WTC11 (cell line): ENCODE data around the gene BIRC5.

Experiments used
- CTCF ChIP-seq: fragments of 200-600 bp; IDR thresholded peaks from 2 replicates; pipeline ENCODE4 v1.8.0; 2022; ENCODE audit warnings: antibody characterized with exemption
- EMX1 ChIP-seq: fragments of 250-450 bp; sonication (Bioruptor Pico); IDR thresholded peaks from 2 replicates; pipeline ENCODE4 v1.8.0; 2021; ENCODE audit warnings: mild to moderate bottlenecking
- KAT7 ChIP-seq: sonication (generic); formaldehyde crosslinking; IDR thresholded peaks from 2 replicates; pipeline ENCODE4 v1.8.1; 2023; ENCODE audit warnings: missing genetic modification reagents, mild to moderate bottlenecking, borderline replicate concordance
- NR1H2 ChIP-seq: sonication (generic); formaldehyde crosslinking; IDR thresholded peaks from 2 replicates; pipeline ENCODE4 v1.9.0; 2021; ENCODE audit warnings: mild to moderate bottlenecking, moderate library complexity, missing genetic modification reagents
- RELA ChIP-seq: sonication (generic); formaldehyde crosslinking; IDR thresholded peaks from 2 replicates; pipeline ENCODE4 v1.8.1; 2022; ENCODE audit warnings: missing genetic modification reagents, mild to moderate bottlenecking, borderline replicate concordance
- SMAD3 ChIP-seq: sonication (generic); formaldehyde crosslinking; IDR thresholded peaks from 2 replicates; pipeline ENCODE4 v1.8.0; 2022; ENCODE audit warnings: missing genetic modification reagents, mild to moderate bottlenecking, borderline replicate concordance
- SMAD4 ChIP-seq: sonication (generic); formaldehyde crosslinking; IDR thresholded peaks from 2 replicates; pipeline ENCODE4 v1.8.0; 2022; ENCODE audit warnings: mild to moderate bottlenecking, missing genetic modification reagents
- TEAD4 ChIP-seq: sonication (generic); formaldehyde crosslinking; IDR thresholded peaks from 2 replicates; pipeline ENCODE4 v1.8.0; 2022; ENCODE audit warnings: mild to moderate bottlenecking, missing genetic modification reagents
- USF1 ChIP-seq: sonication (generic); formaldehyde crosslinking; IDR thresholded peaks from 2 replicates; pipeline ENCODE4 v1.8.0; 2022; ENCODE audit warnings: mild to moderate bottlenecking, missing genetic modification reagents
- ZNF512 ChIP-seq: sonication (generic); formaldehyde crosslinking; IDR thresholded peaks from 2 replicates; pipeline ENCODE4 v1.8.1; 2022; ENCODE audit warnings: missing genetic modification reagents, borderline replicate concordance
- ZNF671 ChIP-seq: fragments of 250-450 bp; sonication (Bioruptor Pico); IDR thresholded peaks from 2 replicates; pipeline ENCODE4 v1.8.0; 2021; ENCODE audit warnings: mild to moderate bottlenecking

GRCh38 chr17:78175643-78175981, 38.4 kb upstream of the BIRC5 start:
- no peak for TF ChIP-seq KAT7 (CRISPR knock-in tag)
- no peak for TF ChIP-seq RELA (CRISPR knock-in tag)
- no peak for TF ChIP-seq ZNF512 (CRISPR knock-in tag)
- TF ChIP-seq USF1 (CRISPR knock-in tag) = no peak
- TF ChIP-seq EMX1 (CRISPR knock-in tag) = no peak
- TF ChIP-seq CTCF = no peak
- TF ChIP-seq TEAD4 (CRISPR knock-in tag) = no peak
- TF ChIP-seq SMAD4 (CRISPR knock-in tag) = no peak
- no peak for TF ChIP-seq SMAD3
- TF ChIP-seq ZNF671 = no peak
- TF ChIP-seq NR1H2 (CRISPR knock-in tag) = no peak
